Adipose tissue (tissue), 3 donors: ENCODE data around the gene MTFP1. TPM values are rescaled to one million over a fixed set of nuclear protein-coding genes. Genes with fewer than 3 reads are reported as not detected.
"Not testable (repeated sequence)": the region's sequence is repeated elsewhere in the genome, so short reads cannot be mapped to it uniquely, and the experiment has no call there.

ENCODE experiments used
- H3K27ac ChIP-seq: one replicate; pipeline ENCODE4 v1.5.1; 2013; ENCODE audit warnings: low read depth, low read length
- WGBS, 3 donors: extraction: QIAGEN DNeasy Blood & Tissue Kit; methylation state at CpG; one replicate each; pipeline ENCODE4 v1.1.7; 2013; 5-methylcytosine and 5-hydroxymethylcytosine counted together
- polyA plus RNA-seq, 3 donors: library from polyadenylated mRNA; stranded (reverse); fragments of 200-250 nt; gene quantifications; one replicate each; pipeline ENCODE4 v1.2.3, GENCODE V29; 2013
- donor health status: healthy with polysubstance abuse.
- donor health status: Bipolar disorder and iron deficiency.
- donor health status: healthy.

The MTFP1 gene
- polyA plus RNA-seq, 3 donors: 12.7 to 20.4 (median 20.4) TPM

- WGBS, 3 donors: 82 to 92% (median 90%) methylated on average over 10 to 11 of the region's 11 CpGs
- no peak overlapping the region for H3K27ac ChIP-seq
These were observed 14.3 kb downstream of the MTFP1 start for GRCh38 chr22:30439836-30440235.

- 44 to 73% (median 66%) methylated on average over 9 of the region's 9 CpGs for WGBS, 3 donors
- no peak overlapping the region for H3K27ac ChIP-seq
These were observed 15.5 kb downstream of the MTFP1 start for GRCh38 chr22:30441088-30441487.

- H3K27ac ChIP-seq: no peak overlapping the region
- WGBS, 3 donors: 18 to 24% (median 21%) methylated on average over 11 of the region's 11 CpGs
These were observed 19.3 kb downstream of the MTFP1 start for GRCh38 chr22:30444632-30445437.

- WGBS, 3 donors: 29 to 55% (median 49%) methylated on average over 5 of the region's 5 CpGs
- H3K27ac ChIP-seq: no peak overlapping the region
These were observed 20.0 kb downstream of the MTFP1 start for GRCh38 chr22:30445438-30446145.

GRCh38 chr22:30447656-30448055 is 22.1 kb downstream of the MTFP1 start:
- 90 to 94% (median 92%) methylated on average over 3 of the region's 3 CpGs for WGBS, 3 donors
- no peak overlapping the region for H3K27ac ChIP-seq

- H3K27ac ChIP-seq: not testable (repeated sequence)
- WGBS, 3 donors: 34 to 54% (median 41%) methylated on average over 9 of the region's 9 CpGs
These were observed 25.9 kb downstream of the MTFP1 start for GRCh38 chr22:30451488-30451887.

- no peak overlapping the region for H3K27ac ChIP-seq
- WGBS, 3 donors: 76 to 79% (median 78%) methylated on average over 6 of the region's 6 CpGs
These were observed 27.3 kb downstream of the MTFP1 start for GRCh38 chr22:30452861-30453260.

GRCh38 chr22:30453731-30454510 is 28.4 kb downstream of the MTFP1 start:
- 52 to 54% (median 53%) methylated on average over 6 of the region's 6 CpGs for whole genome bisulfite sequencing, 3 donors
- H3K27ac ChIP-seq: no peak overlapping the region

GRCh38 chr22:30455075-30455840 is 29.7 kb downstream of the MTFP1 start:
- no peak overlapping the region for H3K27ac ChIP-seq
- 88 to 92% (median 92%) methylated on average over 8 of the region's 8 CpGs for WGBS, 3 donors

GRCh38 chr22:30457981-30458380 is 32.4 kb downstream of the MTFP1 start:
- no peak overlapping the region for H3K27ac ChIP-seq

GRCh38 chr22:30459181-30460052 is 33.8 kb downstream of the MTFP1 start:
- H3K27ac ChIP-seq: no peak overlapping the region
- WGBS, 3 donors: 41 to 77% (median 57%) methylated on average over 4 of the region's 4 CpGs

More at GRCh38 chr22:30457981-30458380, 32.4 kb downstream of the MTFP1 start:
- WGBS, 3 donors: 42 to 69% (median 56%) methylated on average over 8 of the region's 8 CpGs

- no peak overlapping the region for H3K27ac ChIP-seq
- WGBS, 3 donors: 37 to 88% (median 74%) methylated on average over 4 of the region's 4 CpGs
These were observed 34.6 kb downstream of the MTFP1 start for GRCh38 chr22:30460147-30460546.

- WGBS, 3 donors: 85 to 86% (median 86%) methylated on average over 6 of the region's 6 CpGs
- H3K27ac ChIP-seq: not testable (repeated sequence)
These were observed 35.0 kb downstream of the MTFP1 start for GRCh38 chr22:30460555-30460954.

- no peak overlapping the region for H3K27ac ChIP-seq
- 39 to 90% (median 50%) methylated on average over 2 of the region's 2 CpGs for WGBS, 3 donors
These were observed 43.6 kb downstream of the MTFP1 start for GRCh38 chr22:30469165-30469564.

GRCh38 chr22:30470655-30471054 is 45.1 kb downstream of the MTFP1 start:
- H3K27ac ChIP-seq: no peak overlapping the region
- 85 to 94% (median 88%) methylated on average over 2 of the region's 2 CpGs for WGBS, 3 donors

GRCh38 chr22:30471616-30472318 is 46.2 kb downstream of the MTFP1 start, which contains the start of gene SEC14L3:
TSS of gene SEC14L3 (minus strand) at chr22:30472017. CDS start at chr22:30471958, 59 bp downstream.
- no peak within 1 kb of the TSS for H3K27ac ChIP-seq
- WGBS, 3 donors: 52 to 70% (median 69%) methylated on average over 13 of the region's 13 CpGs
